GM21447 (cell line): ENCODE measurements around the gene GALNTL6.
A peak's percentile ranks its signal among the peaks of the same experiment; 100 is the strongest.
"Not testable (repeated sequence)": the region's sequence is repeated elsewhere in the genome, so short reads cannot be mapped to it uniquely, and the experiment has no call there.

Experiments
- ATAC-seq: cut with Tn5 transposase; IDR thresholded peaks from one replicate; pipeline ENCODE4 v1.9.1; 2021; ENCODE audit not compliant: unreplicated experiment

GALNTL6 gene

DNA sequence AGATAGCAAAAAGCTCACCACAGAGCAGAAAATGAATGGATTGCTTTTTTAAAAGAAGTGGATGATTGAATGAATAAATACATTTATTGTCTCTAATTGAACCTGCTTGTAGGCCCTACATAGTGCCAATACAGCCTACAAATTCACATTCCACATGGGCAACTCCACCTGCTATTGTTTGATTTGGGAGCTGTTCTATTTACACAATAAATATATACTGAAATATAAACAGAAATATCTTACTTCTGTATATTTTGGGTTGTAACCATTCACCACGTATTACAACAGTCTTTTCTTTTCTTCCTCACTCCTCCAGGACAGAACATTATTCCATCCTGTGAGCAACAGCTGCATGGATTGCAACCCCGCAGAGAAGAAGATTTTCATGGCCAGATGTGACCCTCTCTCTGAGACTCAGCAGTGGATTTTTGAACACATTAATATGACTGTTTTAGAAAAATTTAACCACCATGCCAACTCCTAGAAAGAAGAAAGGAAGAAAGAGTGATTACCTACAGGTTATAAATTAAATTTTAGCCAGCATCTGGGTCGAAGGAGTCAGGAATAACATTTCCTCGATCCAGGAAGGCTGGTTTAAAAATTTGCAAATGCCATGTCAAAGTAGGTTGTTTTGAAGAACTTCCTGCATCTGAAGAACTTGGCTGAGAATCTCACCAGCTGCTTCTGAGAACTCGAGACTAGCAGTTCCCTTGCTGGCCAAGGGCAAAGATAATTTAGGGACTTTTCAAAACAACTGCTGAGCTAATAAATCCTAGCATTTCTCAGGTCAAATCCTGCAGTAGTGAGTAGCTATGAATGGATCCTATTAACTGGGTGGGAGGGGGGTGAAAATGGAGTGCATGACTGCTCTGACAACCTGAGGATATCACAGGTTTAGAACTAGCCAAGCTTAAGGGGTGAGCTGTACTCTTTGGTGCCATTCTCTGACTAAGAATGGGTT, 1226.7 kb downstream of the GALNTL6 start:
- peak; percentile 44 for ATAC-seq

DNA sequence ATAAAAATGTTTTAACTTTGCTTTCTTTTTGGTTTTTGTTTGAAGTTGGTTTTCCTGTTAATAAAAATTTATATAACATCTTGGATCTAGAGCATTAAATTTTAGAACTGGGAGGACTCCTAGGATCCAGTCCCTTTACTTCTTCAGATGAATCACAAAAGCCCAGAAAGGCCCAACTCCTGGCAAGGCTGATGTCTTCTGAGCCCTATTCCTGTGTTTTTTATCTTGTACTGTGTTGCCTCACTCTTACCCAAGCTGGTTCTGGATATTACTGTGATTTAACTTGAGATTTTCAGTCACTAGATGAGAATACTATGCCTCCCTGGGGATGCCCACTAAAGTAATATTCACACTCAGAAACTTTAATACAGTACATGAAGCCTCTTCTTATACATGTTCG, 1228.3 kb downstream of the GALNTL6 start:
- ATAC-seq = no peak

DNA sequence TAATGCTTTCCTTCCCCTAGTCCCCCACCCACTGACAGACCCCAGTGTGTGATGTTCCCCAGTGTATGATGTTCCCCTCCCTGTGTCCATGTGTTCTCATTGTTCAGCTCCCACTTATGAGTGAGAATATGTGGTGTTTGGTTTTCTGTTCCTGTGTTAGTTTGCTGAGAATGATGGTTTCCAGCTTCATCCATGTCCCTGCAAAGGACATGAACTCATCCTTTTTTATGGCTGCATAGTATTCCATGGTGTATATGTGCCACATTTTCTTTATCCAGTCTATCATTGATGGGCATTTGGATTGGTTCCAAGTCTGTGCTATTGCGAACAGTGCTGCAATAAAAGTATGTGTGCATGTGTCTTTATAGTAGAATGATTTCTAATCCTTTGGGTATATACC, 1228.9 kb downstream of the GALNTL6 start:
- ATAC-seq = not testable (repeated sequence)

DNA sequence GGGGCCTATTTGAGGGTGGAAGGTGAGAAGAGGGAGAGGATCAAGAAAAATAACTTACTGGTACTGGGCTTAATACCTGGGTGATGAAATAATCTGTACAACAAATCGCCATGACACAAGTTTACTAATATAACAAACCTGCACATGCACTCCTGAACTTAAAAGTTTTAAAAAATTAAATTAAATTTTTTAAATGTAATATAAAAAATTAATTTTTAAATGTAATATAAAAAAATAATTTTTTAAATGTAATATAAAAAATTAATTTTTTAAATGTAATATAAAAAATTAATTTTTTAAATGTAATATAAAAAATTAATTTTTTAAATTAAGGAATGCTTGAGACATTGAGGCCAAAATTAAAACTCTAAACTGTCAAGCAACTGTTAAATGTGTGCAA, 1231.1 kb downstream of the GALNTL6 start:
- ATAC-seq = no peak

DNA sequence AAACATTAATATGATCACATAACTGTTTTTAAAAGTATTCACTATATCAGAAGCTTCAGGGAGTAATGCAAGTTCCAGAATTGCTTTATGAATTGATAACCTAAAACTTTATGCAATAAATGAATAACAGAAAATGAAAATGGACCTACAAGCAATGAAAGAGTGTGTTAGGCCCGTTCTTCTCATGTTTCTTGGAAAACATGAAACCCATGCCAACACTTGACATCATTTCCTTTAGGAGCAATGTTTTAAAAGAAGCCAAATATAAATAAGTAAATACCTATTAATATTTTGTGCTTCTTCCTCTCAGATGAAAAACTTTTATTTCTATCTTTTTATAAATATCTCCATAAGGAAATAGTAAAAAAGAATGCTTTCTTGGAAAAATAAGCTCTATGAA, 1232.4 kb downstream of the GALNTL6 start:
- ATAC-seq = no peak

DNA sequence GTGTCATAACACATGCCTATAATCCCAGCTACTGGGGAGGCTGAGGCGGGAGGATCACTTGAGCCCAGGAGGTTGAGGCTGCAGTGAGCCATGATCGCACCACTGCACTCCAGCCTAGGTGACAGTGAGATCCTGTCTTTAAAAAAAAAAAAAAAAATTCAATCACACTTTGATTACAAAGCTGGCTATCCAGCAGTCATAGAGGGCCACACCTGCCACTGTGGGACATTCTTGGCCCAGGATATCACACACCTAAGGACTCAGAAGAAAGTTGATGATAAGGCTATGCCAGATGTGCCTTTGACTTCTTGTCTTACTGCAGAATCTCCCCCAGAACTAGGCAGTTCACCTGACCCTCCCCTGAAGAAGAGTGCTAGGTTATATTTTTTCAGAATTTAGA, 1232.9 kb downstream of the GALNTL6 start:
- no peak for ATAC-seq

DNA sequence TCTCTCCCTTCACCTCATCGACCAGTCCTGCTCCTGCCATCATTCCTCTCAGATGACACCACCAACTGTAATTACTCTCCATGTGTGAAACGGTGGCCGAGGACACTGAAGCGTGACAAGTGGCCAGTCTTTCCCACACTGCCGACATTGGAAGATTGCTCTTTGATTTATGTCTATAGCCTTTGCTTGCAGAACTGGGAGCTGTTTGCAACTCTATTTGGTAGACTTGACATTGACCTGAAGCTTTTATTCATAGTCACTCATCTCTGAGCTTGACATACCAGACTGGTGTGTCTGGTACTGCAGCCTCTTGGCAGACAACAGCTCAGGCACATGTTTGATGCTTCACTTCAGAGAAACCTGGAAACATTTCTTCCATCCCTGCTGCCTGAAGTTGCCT, 1233.6 kb downstream of the GALNTL6 start:
- no peak for ATAC-seq

DNA sequence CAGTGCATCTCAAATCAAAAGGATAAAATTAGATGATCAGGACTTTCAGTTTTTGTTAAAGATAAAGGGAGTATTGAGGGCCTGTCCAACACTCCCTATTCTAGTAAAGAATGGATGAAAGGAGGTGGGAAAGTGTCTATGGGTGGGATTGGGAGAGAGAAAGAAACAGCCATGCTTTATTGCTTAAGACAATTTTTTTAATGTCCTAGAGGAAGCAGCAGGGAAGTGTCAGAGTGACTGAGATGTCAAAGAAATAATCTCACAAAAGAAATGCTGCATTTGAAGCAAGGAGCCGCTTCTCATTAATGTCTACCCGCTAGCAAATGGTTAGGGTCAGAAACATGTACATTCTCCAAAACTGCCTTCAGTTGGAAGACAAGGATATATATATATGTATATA, 1238.0 kb downstream of the GALNTL6 start:
- no peak for ATAC-seq

DNA sequence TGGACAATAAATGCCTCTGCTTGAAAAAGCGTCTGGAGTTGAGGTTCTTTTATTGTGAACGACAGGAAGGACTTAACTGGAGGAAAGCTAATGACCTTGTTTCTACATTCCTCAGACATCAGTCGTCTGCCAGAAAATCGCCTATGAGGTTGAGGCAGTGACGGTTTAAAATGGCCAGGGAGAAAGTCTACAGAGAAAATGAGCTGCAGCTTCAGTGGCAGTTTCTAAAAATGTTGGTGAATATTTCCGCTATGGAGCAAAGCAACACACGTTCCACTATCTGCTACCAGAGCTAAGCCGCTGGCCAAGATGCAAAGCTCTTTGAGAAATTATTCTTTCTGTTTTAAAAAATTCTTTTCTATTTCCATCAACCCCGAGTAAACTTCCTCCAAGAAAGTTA, 1238.5 kb downstream of the GALNTL6 start:
- ATAC-seq = no peak

DNA sequence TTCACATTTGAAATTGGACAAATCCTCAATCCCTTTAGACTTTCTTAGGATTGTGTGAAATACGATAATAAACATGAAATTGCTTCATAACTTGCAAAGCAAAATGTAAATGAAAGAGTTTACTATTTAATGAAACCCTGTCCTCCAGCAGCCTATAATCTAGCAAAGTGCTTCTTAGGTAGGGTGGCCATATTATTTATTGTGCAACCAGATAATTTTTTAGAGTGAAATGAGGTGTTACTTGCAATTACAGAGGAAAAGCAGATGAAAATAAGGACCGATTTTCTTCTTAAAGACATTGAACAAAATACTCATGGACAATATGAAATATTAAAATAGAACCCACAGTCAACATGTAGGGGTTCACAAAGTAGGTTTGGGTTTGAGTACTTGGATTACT, 1239.2 kb downstream of the GALNTL6 start:
- no peak for ATAC-seq

DNA sequence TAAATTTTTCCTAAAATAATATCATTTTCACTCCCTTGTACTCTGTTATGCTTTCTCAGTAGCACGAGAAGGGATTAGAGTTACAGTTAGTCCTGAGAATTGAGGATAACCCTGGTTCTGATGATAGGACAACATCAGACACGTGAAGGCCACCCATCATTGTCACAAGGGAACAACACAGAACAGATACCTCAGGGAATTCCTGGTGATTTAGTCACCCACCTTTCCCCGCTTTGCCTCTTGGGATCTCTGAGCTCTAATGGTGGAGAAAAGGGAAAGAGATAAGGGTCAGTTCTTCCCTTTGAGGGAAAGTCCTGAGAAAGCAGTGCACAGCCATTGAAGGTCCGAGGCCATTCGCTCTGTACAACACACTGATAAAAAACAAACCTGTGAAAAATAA, 1243.1 kb downstream of the GALNTL6 start:
- ATAC-seq = no peak

DNA sequence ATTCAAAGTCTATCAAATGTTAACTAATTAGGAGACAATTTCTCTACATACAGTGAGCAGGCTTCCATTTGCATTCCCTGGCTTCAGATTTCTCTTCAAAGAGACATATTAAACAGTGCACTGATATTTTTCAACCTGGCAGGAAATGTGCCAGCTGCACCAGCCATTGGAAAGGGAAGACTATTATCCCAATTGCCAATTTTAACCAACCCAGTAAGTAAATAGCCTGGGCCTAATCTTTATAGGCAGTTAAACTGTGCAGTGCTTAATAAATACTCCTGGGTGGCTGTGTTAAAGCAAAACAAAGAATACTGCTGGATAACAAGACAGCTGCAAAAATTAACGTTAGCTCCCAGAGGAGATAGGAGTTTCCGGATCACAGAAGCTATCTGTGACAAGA, 1243.5 kb downstream of the GALNTL6 start:
- ATAC-seq = no peak

DNA sequence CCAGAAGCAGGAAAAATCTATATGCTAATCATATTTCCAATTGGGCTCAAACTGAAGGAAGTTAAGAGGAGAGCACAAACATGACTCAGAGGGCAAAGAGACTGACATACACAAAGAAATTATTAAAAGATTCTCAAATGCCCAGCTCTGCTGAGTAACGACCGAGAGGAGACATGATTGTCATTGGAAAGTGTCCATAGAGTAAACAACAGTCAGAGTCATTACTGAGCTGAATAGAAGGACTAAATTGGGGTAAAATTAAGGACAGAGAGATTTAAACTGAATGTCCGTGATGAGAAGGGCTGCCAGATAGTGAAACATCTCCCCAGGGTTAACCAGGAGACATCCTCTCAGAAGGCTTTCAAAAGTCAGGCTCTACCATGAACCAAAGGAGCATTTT, 1244.2 kb downstream of the GALNTL6 start:
- ATAC-seq = no peak

DNA sequence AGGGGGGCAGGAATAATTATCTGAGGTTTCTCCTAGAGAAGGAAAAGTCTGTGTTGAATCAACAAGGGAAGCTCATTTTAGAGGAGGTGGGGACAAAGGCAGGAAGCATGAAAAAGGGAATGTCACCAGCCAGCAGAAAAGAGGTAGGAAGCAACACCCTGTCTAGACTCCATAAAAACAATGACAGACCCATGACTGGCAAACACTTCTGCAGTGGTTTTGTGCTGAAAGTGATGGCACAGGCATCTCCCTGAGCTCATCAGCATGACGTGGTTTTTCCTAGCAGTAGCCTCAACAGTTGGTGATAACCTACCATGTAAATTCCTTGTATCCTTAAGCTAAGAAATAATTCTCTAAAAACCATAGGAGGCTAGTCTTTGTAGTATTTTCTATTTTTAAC, 1244.7 kb downstream of the GALNTL6 start:
- ATAC-seq = no peak

DNA sequence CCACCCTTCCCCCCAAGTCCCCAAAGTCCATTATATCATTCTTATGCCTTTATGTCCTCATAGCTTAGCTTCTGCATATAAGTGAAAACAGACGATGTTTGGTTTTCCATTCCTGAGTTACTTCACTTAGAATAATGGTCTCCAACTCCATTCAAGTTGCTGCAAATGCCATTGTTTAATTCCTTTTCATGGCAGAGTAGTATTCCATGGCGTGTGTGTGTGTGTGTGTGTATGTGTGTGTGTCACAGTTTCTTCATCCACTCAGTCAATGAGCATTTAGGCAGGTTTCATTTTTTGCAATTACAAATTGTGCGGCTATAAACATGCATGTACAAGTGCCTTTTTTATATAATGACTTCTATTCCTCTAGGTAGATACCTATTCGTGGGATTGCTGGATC, 1248.0 kb downstream of the GALNTL6 start:
- no peak for ATAC-seq

DNA sequence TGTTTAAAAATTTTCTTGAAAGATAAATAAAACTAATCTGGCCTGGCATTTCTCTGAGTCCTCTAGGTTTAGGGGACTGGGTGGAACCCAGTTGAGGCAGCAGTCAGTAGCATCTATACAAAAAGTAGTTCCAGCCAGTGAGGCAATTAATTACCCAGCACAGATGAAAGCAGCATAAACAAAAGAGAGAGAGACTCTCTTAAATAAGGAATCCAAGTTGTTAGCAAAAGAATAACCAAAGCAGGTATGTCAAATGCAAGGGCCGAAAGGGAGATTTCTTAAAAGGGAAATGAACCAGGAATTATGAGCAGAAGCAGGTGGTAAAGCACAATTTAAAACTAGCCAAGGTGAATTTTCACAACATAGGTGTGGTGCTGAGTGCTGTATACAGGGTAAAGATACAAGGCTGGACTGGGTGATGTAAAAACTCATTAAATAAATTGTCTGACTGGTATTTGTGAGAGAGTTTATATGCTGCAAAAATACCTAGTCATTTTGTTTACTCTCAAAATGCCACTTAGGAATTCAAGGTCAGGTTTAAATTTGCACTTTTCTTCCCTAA, 1260.8 kb downstream of the GALNTL6 start:
- no peak for ATAC-seq

DNA sequence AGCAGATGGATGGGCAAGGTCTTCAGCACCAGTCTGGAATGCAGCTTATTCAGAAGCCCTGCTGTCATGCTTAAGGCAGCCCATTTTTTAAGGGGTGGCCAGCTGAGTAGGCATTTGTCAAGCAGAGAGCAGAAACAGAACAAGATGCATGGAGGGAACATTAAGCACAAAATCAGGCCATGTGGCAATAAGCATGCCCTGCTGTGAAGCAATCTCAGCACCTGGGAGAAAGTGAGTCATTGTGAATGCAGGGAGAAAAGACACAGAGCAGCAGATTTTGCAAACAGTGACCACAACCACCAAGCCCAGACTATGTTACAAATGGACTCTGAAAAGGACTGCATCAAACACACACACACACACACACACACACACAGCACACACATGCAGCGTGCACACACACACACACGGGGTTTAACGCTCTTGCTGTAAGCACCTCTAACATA, 1261.3 kb downstream of the GALNTL6 start:
- ATAC-seq = no peak

DNA sequence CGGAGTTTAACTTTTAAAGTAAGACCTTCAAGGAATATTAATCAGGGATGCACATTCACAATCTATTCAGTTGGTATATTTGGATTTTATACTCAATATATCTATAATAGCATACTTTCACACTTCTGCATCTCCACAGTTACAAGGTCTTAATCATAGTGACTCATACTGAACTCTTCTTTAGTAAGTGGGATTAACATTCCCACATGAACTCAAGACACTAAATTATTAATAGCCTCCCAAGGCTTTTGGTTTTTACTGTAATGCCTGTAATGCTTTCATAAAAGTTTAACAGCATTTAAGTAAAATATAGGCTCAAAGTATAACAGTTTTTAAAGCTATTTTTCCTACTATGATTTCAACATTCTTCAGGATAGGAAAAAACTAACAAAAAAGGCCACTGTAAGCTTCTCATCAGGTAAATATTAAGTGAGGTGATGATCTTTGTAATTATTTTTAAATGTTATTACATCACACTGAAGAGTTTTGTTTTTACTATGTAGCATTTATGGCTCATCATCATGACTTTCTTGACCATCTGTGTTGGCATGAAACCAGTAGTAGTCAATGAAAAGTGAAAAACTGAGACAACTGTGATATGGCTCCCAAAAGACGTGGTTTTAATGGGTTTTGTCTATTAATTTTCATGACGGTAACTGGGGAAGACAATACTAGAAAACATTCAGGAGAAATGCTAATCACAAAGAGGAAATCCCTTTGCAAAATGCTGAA, 1263.9 kb downstream of the GALNTL6 start:
- no peak for ATAC-seq

DNA sequence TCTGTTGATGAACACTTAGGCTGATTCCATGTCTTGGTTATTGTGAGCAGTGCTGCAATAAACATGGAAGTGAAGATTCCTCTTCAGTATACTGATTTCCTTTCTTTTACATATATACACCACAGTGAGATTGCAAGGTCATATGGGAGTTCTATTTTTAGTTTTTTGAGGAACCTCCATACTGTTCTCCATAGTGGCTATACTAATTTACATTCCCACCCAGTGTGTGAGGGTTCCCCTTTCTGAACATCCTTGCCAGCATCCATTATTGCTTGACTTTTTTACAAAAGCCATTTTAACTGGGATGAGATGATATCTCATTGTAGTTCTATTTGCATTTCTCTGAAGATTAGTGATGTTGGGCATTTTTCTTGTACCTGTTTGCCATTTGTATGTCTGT, 1274.9 kb downstream of the GALNTL6 start:
- no peak for ATAC-seq
